Pancreas (tissue), 10 donors: Measurements from ENCODE around the gene ARGLU1. TPM values are rescaled to one million over a fixed set of nuclear protein-coding genes. Genes with fewer than 3 reads are reported as not detected.

Experiments
- ATAC-seq, 4 donors: fragments of 200-7000 bp; cut with Tn5 transposase; one replicate each; pipeline versions ENCODE4 v1.8.0 to v1.9.1; 2020; ENCODE audit warnings: mild to moderate bottlenecking in 4 of 4, moderate library complexity in 4 of 4
- DNase-seq, 6 donors: peaks; one replicate each; pipeline ENCODE4 v3.0.0-alpha.2; 2020
- FAIRE-seq: peaks from 2 replicates; lab custom pipeline; 2012; peaks lifted over from hg19 to GRCh38; lab: Jason Lieb, UNC
- H3K27ac ChIP-seq, 4 donors: fragments of 200-600 bp; sonication (generic); 1 replicate in 3 of 4; 2 replicates in 1 of 4; pipeline versions ENCODE4 v1.5.0 to v1.8.0; 2020
- H3K27me3 ChIP-seq, 4 donors: fragments of 200-600 bp; one replicate each; pipeline ENCODE4 v1.8.0; 2021
- H3K36me3 ChIP-seq, 3 donors: fragments of 200-600 bp; sonication (generic) in 1 of 3; one replicate each; pipeline versions ENCODE4 v1.5.0 to v1.8.0; 2020 to 2021
- H3K4me1 ChIP-seq, 3 donors: fragments of 200-600 bp; one replicate each; pipeline ENCODE4 v1.8.0; 2021
- H3K4me3 ChIP-seq, 4 donors: fragments of 200-600 bp; sonication (generic) in 2 of 4; one replicate each; pipeline versions ENCODE4 v1.5.0 to v1.8.0; 2020 to 2021
- H3K9me3 ChIP-seq, 4 donors: fragments of 200-600 bp; one replicate each; pipeline ENCODE4 v1.8.0; 2021
- WGBS, 2 donors: extraction: QIAGEN DNeasy Blood & Tissue Kit; methylation state at CpG; one replicate each; pipeline ENCODE4 v1.1.7; 2013; 5-methylcytosine and 5-hydroxymethylcytosine counted together
- intact Hi-C, 3 donors: fragments of 100-400 bp; cut with DNase I; formaldehyde crosslinking; loops; one replicate each; pipeline versions ENCODE4 v1.11.1 to v1.14.2; 2022
- polyA plus RNA-seq, 2 donors: library from polyadenylated mRNA; stranded (reverse); fragments of 200-250 nt; gene quantifications; one replicate each; pipeline ENCODE4 v1.2.3, GENCODE V29; 2013
- total RNA-seq, 6 donors: library from RNA; stranded (reverse); fragmentation: NEBNext Ultra II Directional in 4 of 6; extraction: Animal tissue kit (Norgen Biotek cat#: 25700) in 4 of 6; gene quantifications; one replicate each; pipeline versions ENCODE4 v1.2.1 to v1.2.4, GENCODE V29; 2021 to 2023
- TF ChIP-seq, protein P1 (sequence below), 4 donors: fragments of 200-600 bp; sonication (generic) in 3 of 4; IDR thresholded peaks; one replicate each; pipeline versions ENCODE4 v1.5.0 to v1.8.0; 2021; ENCODE audit warnings: antibody characterized with exemption in 4 of 4
- donor health status: healthy with polysubstance abuse.
- donor health status: DM: no; HTN: no; CAD: no; lungs with moderate emphysema.
- donor health status: DM: no; HTN: no; CAD: no.
- donor health status: control.
- donor health status: control.
- donor health status: Bipolar disorder and iron deficiency.
- donor health status: DM: yes; HTN: yes; CAD: no.
- donor health status: DM: no; HTN: no; CAD: no.
- donor health status: DM: no; HTN: no; CAD: no.
- donor health status: DM: yes; HTN: yes; CAD: no.

Gene ARGLU1
- total and polyA plus RNA-seq, 8 donors: 15.9 to 96.1 (median 27.7) TPM

GRCh38 chr13:106514928-106515634, 52.9 kb downstream of the ARGLU1 start:
- ATAC-seq (no peak), FAIRE-seq (no peak), DNase-seq (no peak)
- intact Hi-C loops: no loop called here
- Histone ChIP-seq H3K27ac (no peak overlapping the region), H3K27me3 (no peaks in the 10 kb centered on the region), H3K4me3 (no peak overlapping the region), H3K36me3 (no peaks in the 10 kb centered on the region), H3K4me1 (no peaks in the 10 kb centered on the region), H3K9me3 (no peaks in the 10 kb centered on the region)
- TF ChIP-seq, protein P1, sequence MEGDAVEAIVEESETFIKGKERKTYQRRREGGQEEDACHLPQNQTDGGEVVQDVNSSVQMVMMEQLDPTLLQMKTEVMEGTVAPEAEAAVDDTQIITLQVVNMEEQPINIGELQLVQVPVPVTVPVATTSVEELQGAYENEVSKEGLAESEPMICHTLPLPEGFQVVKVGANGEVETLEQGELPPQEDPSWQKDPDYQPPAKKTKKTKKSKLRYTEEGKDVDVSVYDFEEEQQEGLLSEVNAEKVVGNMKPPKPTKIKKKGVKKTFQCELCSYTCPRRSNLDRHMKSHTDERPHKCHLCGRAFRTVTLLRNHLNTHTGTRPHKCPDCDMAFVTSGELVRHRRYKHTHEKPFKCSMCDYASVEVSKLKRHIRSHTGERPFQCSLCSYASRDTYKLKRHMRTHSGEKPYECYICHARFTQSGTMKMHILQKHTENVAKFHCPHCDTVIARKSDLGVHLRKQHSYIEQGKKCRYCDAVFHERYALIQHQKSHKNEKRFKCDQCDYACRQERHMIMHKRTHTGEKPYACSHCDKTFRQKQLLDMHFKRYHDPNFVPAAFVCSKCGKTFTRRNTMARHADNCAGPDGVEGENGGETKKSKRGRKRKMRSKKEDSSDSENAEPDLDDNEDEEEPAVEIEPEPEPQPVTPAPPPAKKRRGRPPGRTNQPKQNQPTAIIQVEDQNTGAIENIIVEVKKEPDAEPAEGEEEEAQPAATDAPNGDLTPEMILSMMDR (IDR thresholded peaks at IDR 0.05): no peak
- 80 to 84% methylated on average over 15 of the region's 15 CpGs for WGBS, 2 donors

GRCh38 chr13:106513025-106513983, 54.6 kb downstream of the ARGLU1 start:
- ATAC-seq: no peak
- H3K9me3 ChIP-seq: no peaks in the 10 kb centered on the region
- 57 to 75% methylated on average over 8 of the region's 8 CpGs for WGBS, 2 donors
- no peaks in the 10 kb centered on the region for H3K36me3 ChIP-seq
- intact Hi-C loops: no loop called here
- no peak overlapping the region for H3K27ac ChIP-seq
- DNase-seq: no peak
- H3K4me3 ChIP-seq: no peak overlapping the region
- no peak for FAIRE-seq
- H3K27me3 ChIP-seq: no peaks in the 10 kb centered on the region
- H3K4me1 ChIP-seq: no peaks in the 10 kb centered on the region
- TF ChIP-seq, protein P1 (IDR thresholded peaks at IDR 0.05): no peak

DNA sequence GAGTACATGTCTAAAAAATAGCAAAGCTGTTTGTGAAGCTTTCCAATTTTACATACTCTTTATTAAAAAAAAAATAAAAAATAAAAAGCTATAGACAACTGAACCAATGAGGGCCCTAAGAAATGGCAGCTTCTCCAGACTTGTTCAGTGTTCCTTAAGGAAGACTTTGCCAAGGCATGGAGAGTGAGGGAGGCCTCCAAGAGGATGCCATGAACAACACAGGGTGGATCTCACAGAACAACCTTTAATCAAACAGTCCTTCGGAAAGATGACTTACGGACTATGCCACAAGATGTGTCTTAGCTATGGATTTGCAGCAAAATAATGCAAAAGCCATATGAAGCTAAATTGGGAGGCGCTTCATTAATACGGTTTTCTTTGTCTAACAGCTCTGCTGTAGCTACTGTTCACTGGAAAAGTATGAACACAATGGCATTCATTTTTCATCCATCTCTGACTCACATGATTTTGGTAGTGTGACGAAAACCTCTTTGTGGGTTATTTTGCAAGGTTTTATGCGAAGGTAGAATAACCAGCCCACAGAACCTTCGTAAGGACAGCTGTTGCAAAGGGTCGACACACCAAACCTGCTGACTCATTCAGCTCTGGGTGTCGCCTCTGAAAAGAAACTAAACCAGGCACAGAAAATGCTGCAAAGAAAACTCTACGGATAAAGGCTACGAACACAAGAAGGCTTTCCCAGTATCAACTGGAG, 60.2 kb downstream of the ARGLU1 start:
- intact Hi-C loops: no loop called here
- Histone ChIP-seq H3K9me3 (no peaks in the 10 kb centered on the region), H3K36me3 (no peaks in the 10 kb centered on the region), H3K27ac (no peak overlapping the region), H3K27me3 (no peaks in the 10 kb centered on the region), H3K4me1 (no peaks in the 10 kb centered on the region), H3K4me3 (no peak overlapping the region)
- no peak for FAIRE-seq
- ATAC-seq: no peak
- TF ChIP-seq, protein P1 (IDR thresholded peaks at IDR 0.05): no peak
- 81 to 89% methylated on average over 11 of the region's 11 CpGs for WGBS, 2 donors
- no peak for DNase-seq

DNA sequence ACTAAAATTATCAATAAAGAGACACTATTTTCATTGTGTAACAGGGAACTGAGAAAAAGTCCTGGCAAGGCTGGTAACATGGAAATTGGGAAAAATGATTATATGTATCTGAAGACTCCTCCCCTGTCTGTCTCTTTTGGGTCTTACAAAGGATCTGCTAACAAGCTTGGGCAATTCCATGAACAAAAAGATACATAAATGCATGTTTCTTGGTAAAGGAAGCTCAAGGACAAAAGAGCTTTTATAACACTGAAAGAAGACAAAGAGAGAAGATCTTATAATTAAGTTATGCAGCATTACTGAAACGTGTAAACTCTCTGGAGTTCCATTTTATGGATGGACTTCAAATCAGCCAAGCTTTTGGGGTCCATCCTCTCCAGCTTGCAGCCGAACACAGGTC, 61.7 kb downstream of the ARGLU1 start:
- FAIRE-seq (no peak), ATAC-seq (no peak), DNase-seq (no peak)
- H3K4me1 ChIP-seq: no peaks in the 10 kb centered on the region
- no peak overlapping the region for H3K27ac ChIP-seq
- no peaks in the 10 kb centered on the region for H3K9me3 ChIP-seq
- intact Hi-C loops: no loop called here
- TF ChIP-seq, protein P1 (IDR thresholded peaks at IDR 0.05): no peak
- H3K27me3 ChIP-seq: no peaks in the 10 kb centered on the region
- no peak overlapping the region for H3K4me3 ChIP-seq
- H3K36me3 ChIP-seq: no peaks in the 10 kb centered on the region
- WGBS, 2 donors: 61 to 72% methylated on average over 2 of the region's 2 CpGs
